ENCODE results near the gene GPR146.

The GPR146 gene

GRCh38 chr7:1095621-1096155 lies 51.3 kb downstream of the GPR146 start:
- FAIRE-seq = no peak

- FAIRE-seq = no peak
Measured at GRCh38 chr7:1096156-1097119, 52.1 kb downstream of the GPR146 start.

GRCh38 chr7:1097120-1097504 lies 52.8 kb downstream of the GPR146 start:
- FAIRE-seq = no peak

- FAIRE-seq = no peak
Measured at GRCh38 chr7:1098243-1099153, 54.2 kb downstream of the GPR146 start.

- no peak for FAIRE-seq
Measured at GRCh38 chr7:1099154-1099542, 54.8 kb downstream of the GPR146 start.

- no peak for FAIRE-seq
Measured at GRCh38 chr7:1099637-1100036, 55.3 kb downstream of the GPR146 start.

GRCh38 chr7:1100386-1100785 lies 56.0 kb downstream of the GPR146 start:
- no peak for FAIRE-seq

- FAIRE-seq = no peak
Measured at GRCh38 chr7:1100834-1101562, 56.7 kb downstream of the GPR146 start.

- no peak for FAIRE-seq
Measured at GRCh38 chr7:1101563-1102431, 57.5 kb downstream of the GPR146 start.

GRCh38 chr7:1103009-1103788 lies 58.9 kb downstream of the GPR146 start:
- FAIRE-seq = no peak

GRCh38 chr7:1103789-1104515 lies 59.6 kb downstream of the GPR146 start:
- FAIRE-seq = no peak

GRCh38 chr7:1104516-1105179 lies 60.3 kb downstream of the GPR146 start:
- FAIRE-seq = no peak

- FAIRE-seq = no peak
Measured at GRCh38 chr7:1105189-1105588, 60.8 kb downstream of the GPR146 start.

GRCh38 chr7:1106063-1106792 lies 61.9 kb downstream of the GPR146 start:
- no peak for FAIRE-seq

GRCh38 chr7:1106793-1107421 lies 62.6 kb downstream of the GPR146 start:
- no peak for FAIRE-seq

- FAIRE-seq = no peak
Measured at GRCh38 chr7:1108264-1108920, 64.0 kb downstream of the GPR146 start.
